Right lobe of liver (tissue), 4 donors: Measurements from ENCODE around the gene DHX40.

Source experiments
- POLR2A ChIP-seq: fragments of 450-650 bp; IDR thresholded peaks from one replicate; pipeline ENCODE4 v1.6.1; 2017; ENCODE audit warnings: antibody characterized with exemption, mild to moderate bottlenecking
- TF ChIP-seq, protein P1 (sequence below), 4 donors: fragments of 200-600 bp in 3 of 4; fragments of 450-650 bp in 1 of 4; IDR thresholded peaks; one replicate each; pipeline versions ENCODE4 v1.5.1 to v1.8.0; 2016 to 2022; ENCODE audit warnings: antibody characterized with exemption in 4 of 4, mild to moderate bottlenecking in 2 of 4
- donor health status: DM: no; HTN: no; CAD: no.
- donor health status: DM: no; HTN: no; CAD: no.
- donor health status: DM: no; HTN: yes; CAD: no.

DNA sequence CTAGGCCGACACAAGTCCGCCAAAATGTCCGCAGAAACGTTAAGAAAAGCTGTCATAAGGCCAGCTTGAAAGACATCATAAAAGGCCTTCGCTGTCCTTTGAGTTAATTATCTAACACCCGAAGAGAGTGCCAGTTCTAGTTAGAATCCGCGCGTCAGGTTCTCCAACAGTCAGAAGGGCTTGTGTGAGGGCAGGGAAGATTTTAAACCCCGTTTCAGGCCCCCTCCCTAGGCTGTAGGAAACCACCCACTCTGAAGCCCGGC lies 53.6 kb downstream of the DHX40 start:
- TF ChIP-seq, protein P1, sequence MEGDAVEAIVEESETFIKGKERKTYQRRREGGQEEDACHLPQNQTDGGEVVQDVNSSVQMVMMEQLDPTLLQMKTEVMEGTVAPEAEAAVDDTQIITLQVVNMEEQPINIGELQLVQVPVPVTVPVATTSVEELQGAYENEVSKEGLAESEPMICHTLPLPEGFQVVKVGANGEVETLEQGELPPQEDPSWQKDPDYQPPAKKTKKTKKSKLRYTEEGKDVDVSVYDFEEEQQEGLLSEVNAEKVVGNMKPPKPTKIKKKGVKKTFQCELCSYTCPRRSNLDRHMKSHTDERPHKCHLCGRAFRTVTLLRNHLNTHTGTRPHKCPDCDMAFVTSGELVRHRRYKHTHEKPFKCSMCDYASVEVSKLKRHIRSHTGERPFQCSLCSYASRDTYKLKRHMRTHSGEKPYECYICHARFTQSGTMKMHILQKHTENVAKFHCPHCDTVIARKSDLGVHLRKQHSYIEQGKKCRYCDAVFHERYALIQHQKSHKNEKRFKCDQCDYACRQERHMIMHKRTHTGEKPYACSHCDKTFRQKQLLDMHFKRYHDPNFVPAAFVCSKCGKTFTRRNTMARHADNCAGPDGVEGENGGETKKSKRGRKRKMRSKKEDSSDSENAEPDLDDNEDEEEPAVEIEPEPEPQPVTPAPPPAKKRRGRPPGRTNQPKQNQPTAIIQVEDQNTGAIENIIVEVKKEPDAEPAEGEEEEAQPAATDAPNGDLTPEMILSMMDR (IDR thresholded peaks at IDR 0.05): no peak
- TF ChIP-seq POLR2A: no peak
